CD14-positive monocyte (primary cell): ENCODE measurements around the gene ABCF3. TPM values are rescaled to one million over a fixed set of nuclear protein-coding genes. Genes with fewer than 3 reads are reported as not detected.
A peak's percentile ranks its signal among the peaks of the same experiment; 100 is the strongest.

ENCODE experiments used
- DNase-seq, 3 donors: peaks; one replicate each; pipeline ENCODE4 v3.0.0-alpha.2; 2011 to 2022
- H2AFZ ChIP-seq: 2 replicates; pipeline ENCODE4 v1.6.0; 2012; ENCODE audit warnings: mild to moderate bottlenecking, low read depth, low read length, inconsistent platforms; ENCODE audit not compliant: insufficient read depth, poor library complexity, severe bottlenecking
- H3K27ac ChIP-seq, 2 donors: 1 replicate in 1 of 2; 2 replicates in 1 of 2; pipeline ENCODE4 v1.5.1; 2012 to 2013; ENCODE audit warnings: low read length in 2 of 2, control low read depth in 1 of 2, inconsistent platforms in 1 of 2, low read depth in 1 of 2, mild to moderate bottlenecking in 1 of 2
- H3K27me3 ChIP-seq, 2 donors: one replicate each; pipeline versions ENCODE4 v1.6.0 to v1.6.1; 2011 to 2013; ENCODE audit warnings: low read length in 2 of 2; ENCODE audit not compliant: control insufficient read depth in 2 of 2, insufficient read depth in 2 of 2
- H3K36me3 ChIP-seq, 2 donors: replicated peaks in 1 of 2; 1 replicate in 1 of 2; 2 replicates in 1 of 2; pipeline versions ENCODE4 v1.5.1 to v1.6.1; 2012 to 2013; ENCODE audit warnings: low read length in 2 of 2, control low read depth in 1 of 2, inconsistent platforms in 1 of 2, mild to moderate bottlenecking in 1 of 2; ENCODE audit not compliant: insufficient read depth in 2 of 2, control insufficient read depth in 1 of 2
- H3K4me1 ChIP-seq, 2 donors: 1 replicate in 1 of 2; 2 replicates in 1 of 2; pipeline versions ENCODE4 v1.5.1 to v1.6.1; 2012 to 2013; ENCODE audit warnings: low read length in 2 of 2, control low read depth in 1 of 2, inconsistent platforms in 1 of 2, mild to moderate bottlenecking in 1 of 2, moderate library complexity in 1 of 2; ENCODE audit not compliant: insufficient read depth in 2 of 2, control insufficient read depth in 1 of 2
- H3K4me2 ChIP-seq: replicated peaks from 2 replicates; pipeline ENCODE3; 2012; ENCODE audit warnings: low read length, moderate library complexity, mild to moderate bottlenecking; ENCODE audit not compliant: poor library complexity, severe bottlenecking; ENCODE audit errors: extremely low read depth
- H3K4me3 ChIP-seq, 3 experiments: fragments of 200-600 bp in 1 of 3; sonication (generic) in 1 of 3; replicated peaks in 1 of 3; 1 replicate in 2 of 3; 2 replicates in 1 of 3; pipeline ENCODE4 v1.5.1; 2011 to 2013; ENCODE audit warnings: low read length in 3 of 3, mild to moderate bottlenecking in 3 of 3, control low read depth in 2 of 3, low read depth in 2 of 3, inconsistent platforms in 1 of 3, moderate library complexity in 1 of 3
- H3K79me2 ChIP-seq: 2 replicates; pipeline ENCODE4 v1.6.0; 2012; ENCODE audit warnings: mild to moderate bottlenecking, control low read depth, inconsistent platforms, low read length, moderate library complexity; ENCODE audit not compliant: insufficient read depth
- H3K9ac ChIP-seq: 2 replicates; pipeline ENCODE4 v1.6.0; 2017; ENCODE audit warnings: low read length, mild to moderate bottlenecking; ENCODE audit not compliant: insufficient read depth, poor library complexity, severe bottlenecking
- H3K9me3 ChIP-seq, 2 donors: replicated peaks in 1 of 2; 1 replicate in 1 of 2; 2 replicates in 1 of 2; pipeline versions ENCODE4 v1.5.1 to v1.6.1; 2012 to 2013; ENCODE audit warnings: low read length in 2 of 2, control low read depth in 1 of 2; ENCODE audit not compliant: control insufficient read depth in 1 of 2, insufficient read depth in 1 of 2
- H4K20me1 ChIP-seq: 2 replicates; pipeline ENCODE4 v1.6.0; 2012; ENCODE audit warnings: mild to moderate bottlenecking, low read length, control low read depth, moderate library complexity; ENCODE audit not compliant: insufficient read depth
- H3K27ac Mint-ChIP-seq, 7 donors: one replicate each; pipeline ENCODE4 v1.8.0; 2020; ENCODE audit warnings: mild to moderate bottlenecking in 7 of 7, mixed read lengths in 7 of 7, moderate library complexity in 6 of 7, inconsistent platforms in 2 of 7
- H3K27me3 Mint-ChIP-seq, 3 donors: one replicate each; pipeline ENCODE4 v1.8.0; 2021 to 2022; ENCODE audit warnings: low read depth in 3 of 3, mild to moderate bottlenecking in 3 of 3, mixed read lengths in 3 of 3, moderate library complexity in 3 of 3, inconsistent platforms in 1 of 3
- H3K36me3 Mint-ChIP-seq, 2 donors: one replicate each; pipeline ENCODE4 v1.8.0; 2020; ENCODE audit warnings: mixed read lengths in 2 of 2, inconsistent platforms in 1 of 2, mild to moderate bottlenecking in 1 of 2
- H3K4me1 Mint-ChIP-seq: one replicate; pipeline ENCODE4 v1.8.0; 2020; ENCODE audit warnings: mild to moderate bottlenecking, mixed read lengths
- H3K4me3 Mint-ChIP-seq, 2 donors: one replicate each; pipeline ENCODE4 v1.8.0; 2020; ENCODE audit warnings: mild to moderate bottlenecking in 2 of 2, mixed read lengths in 2 of 2, moderate library complexity in 1 of 2
- H3K9me3 Mint-ChIP-seq, 7 donors: one replicate each; pipeline ENCODE4 v1.8.0; 2020 to 2022; ENCODE audit warnings: mixed read lengths in 7 of 7, mild to moderate bottlenecking in 6 of 7, moderate library complexity in 6 of 7, inconsistent platforms in 2 of 7
- CTCF ChIP-seq: fragments of 200-600 bp; IDR thresholded peaks from one replicate; pipeline ENCODE4 v1.8.0; 2022; ENCODE audit warnings: antibody characterized with exemption, mild to moderate bottlenecking
- WGBS: methylation state at CpG from one replicate; pipeline ENCODE4 v1.1.5; 2013; ENCODE audit warnings: missing lambda C conversion rate; ENCODE audit not compliant: insufficient coverage; 5-methylcytosine and 5-hydroxymethylcytosine counted together
- intact Hi-C, 2 donors: fragments of 100-400 bp; cut with micrococcal nuclease; formaldehyde crosslinking; loops; one replicate each; pipeline versions ENCODE4 v1.15.0 to v1.15.1; 2023
- polyA minus RNA-seq: library from RNA; depleted of rRNA, polyadenylated mRNA; stranded (reverse); fragments of >200 nt; gene quantifications from 2 replicates; pipeline ENCODE4 v1.2.3, GENCODE V29; 2012
- polyA plus RNA-seq, 3 donors: library from polyadenylated mRNA; depleted of rRNA in 1 of 3; unstranded in 2 of 3; stranded (reverse) in 1 of 3; fragments of 300-500 nt in 2 of 3; fragments of >200 nt in 1 of 3; fragmentation: Illumina TruSeq in 2 of 3; gene quantifications; 1 replicate in 2 of 3; 2 replicates in 1 of 3; pipeline ENCODE4 v1.2.3, GENCODE V29; 2012 to 2021
- total RNA-seq, 12 experiments: library from RNA in 1 of 12; stranded (reverse) in 1 of 12; fragments of 120-200 nt in 1 of 12; gene quantifications; one replicate each; pipeline ENCODE4 v1.2.4 and lab custom pipeline; 2013 to 2026; ENCODE audit warnings: mixed read lengths in 6 of 12, inconsistent platforms in 1 of 12

Gene ABCF3
- total RNA-seq (2013), result 35.1 TPM
- 10 to 100 TPM; 13.5 to 74.8 (median 13.9) TPM for polyA plus RNA-seq
- polyA minus RNA-seq, result 39.6 and 51.5 TPM in 2 replicates
- total RNA-seq (lab: John Stamatoyannopoulos, UW), result 9.0 to 37.1 (median 23.0) reads per million in 11 experiments

GRCh38 chr3:184186184-184186901, at the start of gene ABCF3:
Gene ABCF3 (plus strand): TSS chr3:184186199. CDS start chr3:184186208, 9 bp downstream.
- H2AFZ ChIP-seq, result peak within 1 kb of the TSS; percentile 83
- no peak for TF ChIP-seq CTCF
- peak within 1 kb of the TSS; percentile 95 to 99 (median 96) for H3K27ac Mint-ChIP-seq

GRCh38 chr3:184140436-184140835, 45.6 kb upstream of the ABCF3 start:
- Mint-ChIP-seq H3K27ac (no peak overlapping the region), H3K4me3 (no peak overlapping the region), H3K9me3 (peaks cover 0 to 1% (median 0%) of the 10 kb centered on the region in 7 donors), H3K36me3 (peaks cover 65 to 79% of the 10 kb centered on the region in 2 donors), H3K4me1 (peaks cover 19% of the 10 kb centered on the region), H3K27me3 (peaks cover 0 to 2% (median 0%) of the 10 kb centered on the region in 3 donors)
- 99% methylated on average over 10 of the region's 10 CpGs for WGBS
- intact Hi-C loops, result loop anchor here in 1 of 2 donors (10.0 kb wide), 1 partner anchor 246 kb away; no protein-coding TSS in a partner anchor
- no peak for DNase-seq
- Histone ChIP-seq H3K27ac (peak overlapping the region in 1 of 2 donors; percentile 12), H2AFZ (no peak overlapping the region), H4K20me1 (peaks cover 29% of the 10 kb centered on the region), H3K27me3 (no peaks in the 10 kb centered on the region), H3K36me3 (peaks cover 66 to 73% of the 10 kb centered on the region in 2 donors), H3K4me2 (no peak overlapping the region), H3K79me2 (peaks cover 44% of the 10 kb centered on the region), H3K9me3 (no peaks in the 10 kb centered on the region), H3K9ac (no peak overlapping the region), H3K4me3 (no peak overlapping the region), H3K4me1 (peaks cover 12 to 19% of the 10 kb centered on the region in 2 donors)
- TF ChIP-seq CTCF, result no peak

More at GRCh38 chr3:184186184-184186901, at the start of gene ABCF3:
- Mint-ChIP-seq H3K4me3 (peak within 1 kb of the TSS; percentile 97 to 98), H3K27me3 (no peaks in the 10 kb centered on the region), H3K9me3 (no peaks in the 10 kb centered on the region), H3K4me1 (peaks cover 23% of the 10 kb centered on the region), H3K36me3 (peaks cover 76 to 78% of the 10 kb centered on the region in 2 donors)
- Histone ChIP-seq H3K9ac (peak within 1 kb of the TSS; percentile 75), H3K36me3 (peaks cover 68 to 73% of the 10 kb centered on the region in 2 donors), H4K20me1 (peaks cover 46% of the 10 kb centered on the region), H3K27ac (peak within 1 kb of the TSS; percentile 82 to 89), H3K9me3 (no peaks in the 10 kb centered on the region), H3K4me3 (peak within 1 kb of the TSS; percentile 60 to 94 (median 83)), H3K27me3 (no peaks in the 10 kb centered on the region), H3K4me1 (peaks cover 17 to 25% of the 10 kb centered on the region in 2 donors), H3K79me2 (peaks cover 39% of the 10 kb centered on the region), H3K4me2 (peak within 1 kb of the TSS; percentile 93)
- intact Hi-C loops, result loop anchor here (1.0 to 5.0 kb wide), 3 partner anchors 12 to 61 kb away; partner anchors contain the start of genes ALG3 (in 2 of the 2), EEF1AKMT4 (in 2 of the 2) and AP2M1 (in 1 of the 2)
- peak; percentile 41 to 72 (median 58) for DNase-seq
- WGBS, result 0% methylated on average over 33 of the region's 45 CpGs
